Activated CD8-positive, alpha-beta T cell treated with anti-CD3 and anti-CD28 coated beads for 36 hours (primary cell): Measurements from ENCODE around the gene SLC7A1. TPM values are rescaled to one million over a fixed set of nuclear protein-coding genes. Genes with fewer than 3 reads are reported as not detected.

Experiments used
- ATAC-seq: fragments of 200-7000 bp; cut with Tn5 transposase; one replicate; pipeline ENCODE4 v1.10.0; 2021; ENCODE audit warnings: mild to moderate bottlenecking, moderate library complexity
- CTCF ChIA-PET: fragments of 350-600 bp; sonication (Branson Sonifier 250); formaldehyde crosslinking; loops from one replicate; lab custom pipeline; 2021; ENCODE audit warnings: antibody characterized with exemption; lab: Charles Lee
- POLR2A ChIA-PET: fragments of 350-600 bp; sonication (Branson Sonifier 250); formaldehyde crosslinking; loops from one replicate; lab custom pipeline; 2021; ENCODE audit warnings: antibody characterized with exemption; lab: Charles Lee
- DNase-seq: peaks from one replicate; pipeline ENCODE4 v3.0.0-alpha.2; 2020
- H3K27ac Mint-ChIP-seq: one replicate; pipeline ENCODE4 v1.8.0; 2021; ENCODE audit warnings: mild to moderate bottlenecking, mixed read lengths
- H3K27me3 Mint-ChIP-seq: one replicate; pipeline ENCODE4 v1.8.0; 2021; ENCODE audit warnings: mixed read lengths
- H3K36me3 Mint-ChIP-seq: one replicate; pipeline ENCODE4 v1.8.0; 2021; ENCODE audit warnings: low read depth, mixed read lengths
- H3K4me1 Mint-ChIP-seq: one replicate; pipeline ENCODE4 v1.8.0; 2021; ENCODE audit warnings: low read depth, mixed read lengths
- H3K4me3 Mint-ChIP-seq: one replicate; pipeline ENCODE4 v1.8.0; 2021; ENCODE audit warnings: mild to moderate bottlenecking, moderate library complexity, mixed read lengths
- H3K9me3 Mint-ChIP-seq: one replicate; pipeline ENCODE4 v1.8.0; 2021; ENCODE audit warnings: mixed read lengths
- CTCF ChIP-seq: fragments of 200-600 bp; IDR thresholded peaks from one replicate; pipeline ENCODE4 v1.8.0; 2022; ENCODE audit warnings: antibody characterized with exemption, mild to moderate bottlenecking
- intact Hi-C: fragments of 100-400 bp; cut with micrococcal nuclease; formaldehyde crosslinking; loops from one replicate; pipeline ENCODE4 v1.10.0; 2022
- total RNA-seq, 2 experiments: library from RNA; stranded (reverse); gene quantifications; one replicate each; pipeline ENCODE4 v1.2.3, GENCODE V29; 2021

Gene SLC7A1
- total RNA-seq, 2 experiments from 2014 or later, result 119 to 124 TPM

GRCh38 chr13:29535663-29536655 is 59.5 kb downstream of the SLC7A1 start:
- no peaks in the 10 kb centered on the region for H3K27me3 Mint-ChIP-seq
- TF ChIP-seq CTCF, result no peak
- DNase-seq (no peak), ATAC-seq (no peak)
- peaks cover 46% of the 10 kb centered on the region for H3K36me3 Mint-ChIP-seq
- no peak overlapping the region for H3K4me3 Mint-ChIP-seq
- H3K4me1 Mint-ChIP-seq, result peaks cover 9% of the 10 kb centered on the region
- CTCF ChIA-PET, result no interaction called here
- H3K9me3 Mint-ChIP-seq, result no peaks in the 10 kb centered on the region
- intact Hi-C loops, result no loop called here
- H3K27ac Mint-ChIP-seq, result no peak overlapping the region
- POLR2A ChIA-PET, result no interaction called here

GRCh38 chr13:29534083-29534482 is 61.4 kb downstream of the SLC7A1 start:
- no peak for DNase-seq
- Mint-ChIP-seq H3K36me3 (peaks cover 57% of the 10 kb centered on the region), H3K27me3 (no peaks in the 10 kb centered on the region), H3K9me3 (no peaks in the 10 kb centered on the region), H3K4me3 (no peak overlapping the region), H3K27ac (no peak overlapping the region), H3K4me1 (peaks cover 4% of the 10 kb centered on the region)
- POLR2A ChIA-PET, result no interaction called here
- no peak for ATAC-seq
- CTCF ChIA-PET, result interaction anchor here (1.5 kb wide), 1 partner anchor 26 kb away, joined by 6 read pairs; no protein-coding TSS in a partner anchor
- intact Hi-C loops, result no loop called here
- no peak for TF ChIP-seq CTCF

- POLR2A ChIA-PET, result no interaction called here
- peaks cover 63% of the 10 kb centered on the region for H3K36me3 Mint-ChIP-seq
Observed at GRCh38 chr13:29532821-29533220, 62.7 kb downstream of the SLC7A1 start.

GRCh38 chr13:29532116-29532515 is 63.4 kb downstream of the SLC7A1 start:
- ATAC-seq (no peak), DNase-seq (no peak)
- ChIA-PET POLR2A (no interaction called here), CTCF (interaction anchor here (1.2 kb wide), 1 partner anchor 24 kb away, joined by 3 read pairs; no protein-coding TSS in a partner anchor)
- Mint-ChIP-seq H3K4me3 (no peak overlapping the region), H3K27ac (no peak overlapping the region), H3K36me3 (peaks cover 68% of the 10 kb centered on the region), H3K27me3 (no peaks in the 10 kb centered on the region), H3K4me1 (no peaks in the 10 kb centered on the region), H3K9me3 (no peaks in the 10 kb centered on the region)
- TF ChIP-seq CTCF, result no peak
- intact Hi-C loops, result no loop called here

More at GRCh38 chr13:29532821-29533220, 62.7 kb downstream of the SLC7A1 start:
- Mint-ChIP-seq H3K9me3 (no peaks in the 10 kb centered on the region), H3K4me3 (no peak overlapping the region), H3K27ac (no peak overlapping the region), H3K27me3 (no peaks in the 10 kb centered on the region), H3K4me1 (peaks cover under 1% of the 10 kb centered on the region)
- intact Hi-C loops, result no loop called here
- DNase-seq, result no peak
- ATAC-seq, result no peak
- TF ChIP-seq CTCF, result no peak
- CTCF ChIA-PET, result no interaction called here

GRCh38 chr13:29530901-29531300 is 64.6 kb downstream of the SLC7A1 start:
- Mint-ChIP-seq H3K27ac (no peak overlapping the region), H3K36me3 (peaks cover 69% of the 10 kb centered on the region), H3K4me1 (no peaks in the 10 kb centered on the region), H3K4me3 (no peak overlapping the region), H3K9me3 (no peaks in the 10 kb centered on the region), H3K27me3 (no peaks in the 10 kb centered on the region)
- no peak for TF ChIP-seq CTCF
- DNase-seq, result no peak
- ATAC-seq, result no peak
- intact Hi-C loops, result no loop called here
- CTCF ChIA-PET, result interaction anchor here (0.6 to 1.2 kb wide), 3 partner anchors 18 to 176 kb away, joined by 3 read pairs; no protein-coding TSS in a partner anchor
- POLR2A ChIA-PET, result no interaction called here
